GM12878 (cell line): Measurements from ENCODE around the gene VWA5B2. TPM values are rescaled to one million over a fixed set of nuclear protein-coding genes. Genes with fewer than 3 reads are reported as not detected.

Experiments
- CEBPB ChIP-seq, 2 experiments: fragments of 150-350 bp in 1 of 2; IDR thresholded peaks; 2 replicates each; pipeline ENCODE4 v1.6.1; 2012 to 2014; ENCODE audit warnings: low read depth in 2 of 2, low read length in 2 of 2, borderline replicate concordance in 1 of 2, inconsistent platforms in 1 of 2
- CREM ChIP-seq: IDR thresholded peaks from 2 replicates; pipeline ENCODE4 v1.6.1; 2014; ENCODE audit warnings: antibody characterized with exemption, low read depth
- RAD21 ChIP-seq: IDR thresholded peaks from 2 replicates; pipeline ENCODE4 v1.6.1; 2011; ENCODE audit warnings: mild to moderate bottlenecking, low read depth, low read length, moderate library complexity; ENCODE audit not compliant: insufficient read depth
- STAT1 ChIP-seq: fragments of 450-650 bp; conservative IDR thresholded peaks from 2 replicates; pipeline ENCODE4 v1.6.1; 2014; ENCODE audit warnings: antibody characterized with exemption, mild to moderate bottlenecking
- STAT3 ChIP-seq: IDR thresholded peaks from 2 replicates; pipeline ENCODE4 v1.6.1; 2011; ENCODE audit warnings: low read depth, low read length, improper control_type of control experiment
- ZZZ3 ChIP-seq: IDR thresholded peaks from 2 replicates; pipeline ENCODE4 v1.6.1; 2011; ENCODE audit warnings: low read depth; ENCODE audit not compliant: control insufficient read depth, insufficient read length
- polyA plus RNA-seq, 11 experiments: library from polyadenylated mRNA; depleted of rRNA in 4 of 11; unstranded in 6 of 11; stranded (reverse) in 5 of 11; fragments of >200 nt; fragmentation: Nextera tagmentation in 4 of 11; fragmentation: Illumina TruSeq in 1 of 11; extraction: Ambion mirVana in 4 of 11; extraction: Trizol in 1 of 11; gene quantifications; 1 replicate in 1 of 11; 2 replicates in 10 of 11; pipeline versions ENCODE4 v1.2.1 to v1.2.3, GENCODE V29; 2011 to 2016; ENCODE audit warnings: inconsistent platforms in 2 of 11, missing spikeins in 2 of 11, low read depth in 1 of 11
- total RNA-seq, 4 experiments: library from RNA; depleted of rRNA in 3 of 4; stranded (reverse); fragments of >200 nt in 3 of 4; fragmentation: Illumina TruSeq in 1 of 4; extraction: Trizol in 1 of 4; gene quantifications; 2 replicates each; pipeline versions ENCODE4 v1.2.1 to v1.2.3, GENCODE V29; 2013 to 2021
- TF ChIP-seq, protein P1 (sequence below): IDR thresholded peaks from 2 replicates; pipeline ENCODE4 v1.6.1; 2012; ENCODE audit warnings: mild to moderate bottlenecking, low read depth, low read length
- TF ChIP-seq, protein P2 (sequence below): fragments of 450-650 bp; conservative IDR thresholded peaks from 2 replicates; pipeline ENCODE4 v1.6.1; 2017; ENCODE audit warnings: mild to moderate bottlenecking, moderate library complexity
- TF ChIP-seq, protein P3 (sequence below): IDR thresholded peaks from 2 replicates; pipeline ENCODE4 v1.6.1; 2011; ENCODE audit warnings: borderline replicate concordance, low read depth, mild to moderate bottlenecking, moderate library complexity, mixed read lengths, low read length; ENCODE audit not compliant: insufficient read depth; ENCODE audit errors: extremely low read length
- TF ChIP-seq, protein P4 (sequence below): IDR thresholded peaks from 2 replicates; pipeline ENCODE4 v1.6.1; 2012; ENCODE audit warnings: low read length, inconsistent platforms
- TF ChIP-seq, protein P5 (sequence below): IDR thresholded peaks from 2 replicates; pipeline ENCODE4 v1.6.1; 2012; ENCODE audit warnings: low read depth, low read length, improper control_type of control experiment
- TF ChIP-seq, protein P6 (sequence below): fragments of 150-350 bp; IDR thresholded peaks from 2 replicates; pipeline ENCODE4 v1.6.1; 2016; ENCODE audit warnings: low read depth, low read length
- TF ChIP-seq, protein P7 (sequence below): fragments of 450-650 bp; IDR thresholded peaks from 2 replicates; pipeline ENCODE4 v1.6.1; 2014; ENCODE audit warnings: mild to moderate bottlenecking

The VWA5B2 gene
- total and polyA plus RNA-seq, 10 of the 15 experiments (the other 5 are each of a cell fraction or from before 2014, with no cell fraction given) = 0.03 to 0.09 TPM; not detected in 8

DNA sequence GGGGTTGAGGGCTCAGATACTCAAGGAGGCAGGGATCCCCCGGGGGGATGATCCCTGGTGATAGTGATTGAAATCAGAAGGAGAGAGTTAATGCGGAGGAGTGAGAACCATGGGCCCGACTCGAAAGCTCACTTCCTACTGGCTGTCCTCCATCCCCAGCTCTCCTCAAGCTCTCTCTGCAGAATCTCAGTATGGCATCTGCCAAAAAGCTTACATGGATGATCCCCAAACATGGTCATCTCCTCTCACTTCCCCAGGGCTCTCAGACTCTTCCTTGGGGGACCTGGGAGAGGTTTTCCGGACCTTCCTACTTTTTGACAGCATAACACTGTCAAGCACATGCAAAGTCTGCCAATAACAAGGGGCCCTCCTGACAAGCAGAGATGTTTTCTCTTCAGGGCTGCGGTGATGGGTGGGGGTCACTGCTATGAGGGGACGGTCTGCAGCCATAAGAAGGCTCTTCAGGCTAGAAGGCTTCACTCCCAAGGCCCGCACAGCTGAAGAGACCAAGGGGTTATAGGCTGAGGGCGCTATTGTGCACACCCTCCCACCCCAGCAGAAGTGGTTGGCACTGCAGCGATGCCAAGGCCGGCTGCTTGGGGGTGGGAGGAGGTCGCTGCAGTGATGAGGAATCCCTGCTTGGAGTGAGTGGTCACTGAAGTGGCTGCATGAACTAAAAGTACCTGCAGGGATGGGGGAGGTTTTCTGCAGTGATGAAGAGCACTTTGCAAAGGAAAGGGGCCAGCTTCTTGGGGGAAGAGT is 828 bp upstream of the VWA5B2 start (continued):
- TF ChIP-seq, protein P1, sequence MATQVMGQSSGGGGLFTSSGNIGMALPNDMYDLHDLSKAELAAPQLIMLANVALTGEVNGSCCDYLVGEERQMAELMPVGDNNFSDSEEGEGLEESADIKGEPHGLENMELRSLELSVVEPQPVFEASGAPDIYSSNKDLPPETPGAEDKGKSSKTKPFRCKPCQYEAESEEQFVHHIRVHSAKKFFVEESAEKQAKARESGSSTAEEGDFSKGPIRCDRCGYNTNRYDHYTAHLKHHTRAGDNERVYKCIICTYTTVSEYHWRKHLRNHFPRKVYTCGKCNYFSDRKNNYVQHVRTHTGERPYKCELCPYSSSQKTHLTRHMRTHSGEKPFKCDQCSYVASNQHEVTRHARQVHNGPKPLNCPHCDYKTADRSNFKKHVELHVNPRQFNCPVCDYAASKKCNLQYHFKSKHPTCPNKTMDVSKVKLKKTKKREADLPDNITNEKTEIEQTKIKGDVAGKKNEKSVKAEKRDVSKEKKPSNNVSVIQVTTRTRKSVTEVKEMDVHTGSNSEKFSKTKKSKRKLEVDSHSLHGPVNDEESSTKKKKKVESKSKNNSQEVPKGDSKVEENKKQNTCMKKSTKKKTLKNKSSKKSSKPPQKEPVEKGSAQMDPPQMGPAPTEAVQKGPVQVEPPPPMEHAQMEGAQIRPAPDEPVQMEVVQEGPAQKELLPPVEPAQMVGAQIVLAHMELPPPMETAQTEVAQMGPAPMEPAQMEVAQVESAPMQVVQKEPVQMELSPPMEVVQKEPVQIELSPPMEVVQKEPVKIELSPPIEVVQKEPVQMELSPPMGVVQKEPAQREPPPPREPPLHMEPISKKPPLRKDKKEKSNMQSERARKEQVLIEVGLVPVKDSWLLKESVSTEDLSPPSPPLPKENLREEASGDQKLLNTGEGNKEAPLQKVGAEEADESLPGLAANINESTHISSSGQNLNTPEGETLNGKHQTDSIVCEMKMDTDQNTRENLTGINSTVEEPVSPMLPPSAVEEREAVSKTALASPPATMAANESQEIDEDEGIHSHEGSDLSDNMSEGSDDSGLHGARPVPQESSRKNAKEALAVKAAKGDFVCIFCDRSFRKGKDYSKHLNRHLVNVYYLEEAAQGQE = no peak
- TF ChIP-seq, protein P2, sequence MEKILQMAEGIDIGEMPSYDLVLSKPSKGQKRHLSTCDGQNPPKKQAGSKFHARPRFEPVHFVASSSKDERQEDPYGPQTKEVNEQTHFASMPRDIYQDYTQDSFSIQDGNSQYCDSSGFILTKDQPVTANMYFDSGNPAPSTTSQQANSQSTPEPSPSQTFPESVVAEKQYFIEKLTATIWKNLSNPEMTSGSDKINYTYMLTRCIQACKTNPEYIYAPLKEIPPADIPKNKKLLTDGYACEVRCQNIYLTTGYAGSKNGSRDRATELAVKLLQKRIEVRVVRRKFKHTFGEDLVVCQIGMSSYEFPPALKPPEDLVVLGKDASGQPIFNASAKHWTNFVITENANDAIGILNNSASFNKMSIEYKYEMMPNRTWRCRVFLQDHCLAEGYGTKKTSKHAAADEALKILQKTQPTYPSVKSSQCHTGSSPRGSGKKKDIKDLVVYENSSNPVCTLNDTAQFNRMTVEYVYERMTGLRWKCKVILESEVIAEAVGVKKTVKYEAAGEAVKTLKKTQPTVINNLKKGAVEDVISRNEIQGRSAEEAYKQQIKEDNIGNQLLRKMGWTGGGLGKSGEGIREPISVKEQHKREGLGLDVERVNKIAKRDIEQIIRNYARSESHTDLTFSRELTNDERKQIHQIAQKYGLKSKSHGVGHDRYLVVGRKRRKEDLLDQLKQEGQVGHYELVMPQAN = no peak
- TF ChIP-seq CREM (no peak), STAT1 (no peak), STAT3 (no peak), RAD21 (no peak), CEBPB (IDR thresholded peaks at IDR 0.05; ENCODE audit: borderline replicate concordance in 1 of 2, low read depth in 2 of 2, low read length in 2 of 2) (no peak), ZZZ3 (no peak)
- TF ChIP-seq, protein P3, sequence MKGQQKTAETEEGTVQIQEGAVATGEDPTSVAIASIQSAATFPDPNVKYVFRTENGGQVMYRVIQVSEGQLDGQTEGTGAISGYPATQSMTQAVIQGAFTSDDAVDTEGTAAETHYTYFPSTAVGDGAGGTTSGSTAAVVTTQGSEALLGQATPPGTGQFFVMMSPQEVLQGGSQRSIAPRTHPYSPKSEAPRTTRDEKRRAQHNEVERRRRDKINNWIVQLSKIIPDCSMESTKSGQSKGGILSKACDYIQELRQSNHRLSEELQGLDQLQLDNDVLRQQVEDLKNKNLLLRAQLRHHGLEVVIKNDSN = no peak
- TF ChIP-seq, protein P4, sequence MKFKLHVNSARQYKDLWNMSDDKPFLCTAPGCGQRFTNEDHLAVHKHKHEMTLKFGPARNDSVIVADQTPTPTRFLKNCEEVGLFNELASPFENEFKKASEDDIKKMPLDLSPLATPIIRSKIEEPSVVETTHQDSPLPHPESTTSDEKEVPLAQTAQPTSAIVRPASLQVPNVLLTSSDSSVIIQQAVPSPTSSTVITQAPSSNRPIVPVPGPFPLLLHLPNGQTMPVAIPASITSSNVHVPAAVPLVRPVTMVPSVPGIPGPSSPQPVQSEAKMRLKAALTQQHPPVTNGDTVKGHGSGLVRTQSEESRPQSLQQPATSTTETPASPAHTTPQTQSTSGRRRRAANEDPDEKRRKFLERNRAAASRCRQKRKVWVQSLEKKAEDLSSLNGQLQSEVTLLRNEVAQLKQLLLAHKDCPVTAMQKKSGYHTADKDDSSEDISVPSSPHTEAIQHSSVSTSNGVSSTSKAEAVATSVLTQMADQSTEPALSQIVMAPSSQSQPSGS = no peak
- TF ChIP-seq, protein P5, sequence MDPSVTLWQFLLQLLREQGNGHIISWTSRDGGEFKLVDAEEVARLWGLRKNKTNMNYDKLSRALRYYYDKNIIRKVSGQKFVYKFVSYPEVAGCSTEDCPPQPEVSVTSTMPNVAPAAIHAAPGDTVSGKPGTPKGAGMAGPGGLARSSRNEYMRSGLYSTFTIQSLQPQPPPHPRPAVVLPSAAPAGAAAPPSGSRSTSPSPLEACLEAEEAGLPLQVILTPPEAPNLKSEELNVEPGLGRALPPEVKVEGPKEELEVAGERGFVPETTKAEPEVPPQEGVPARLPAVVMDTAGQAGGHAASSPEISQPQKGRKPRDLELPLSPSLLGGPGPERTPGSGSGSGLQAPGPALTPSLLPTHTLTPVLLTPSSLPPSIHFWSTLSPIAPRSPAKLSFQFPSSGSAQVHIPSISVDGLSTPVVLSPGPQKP = no peak
- TF ChIP-seq, protein P6, sequence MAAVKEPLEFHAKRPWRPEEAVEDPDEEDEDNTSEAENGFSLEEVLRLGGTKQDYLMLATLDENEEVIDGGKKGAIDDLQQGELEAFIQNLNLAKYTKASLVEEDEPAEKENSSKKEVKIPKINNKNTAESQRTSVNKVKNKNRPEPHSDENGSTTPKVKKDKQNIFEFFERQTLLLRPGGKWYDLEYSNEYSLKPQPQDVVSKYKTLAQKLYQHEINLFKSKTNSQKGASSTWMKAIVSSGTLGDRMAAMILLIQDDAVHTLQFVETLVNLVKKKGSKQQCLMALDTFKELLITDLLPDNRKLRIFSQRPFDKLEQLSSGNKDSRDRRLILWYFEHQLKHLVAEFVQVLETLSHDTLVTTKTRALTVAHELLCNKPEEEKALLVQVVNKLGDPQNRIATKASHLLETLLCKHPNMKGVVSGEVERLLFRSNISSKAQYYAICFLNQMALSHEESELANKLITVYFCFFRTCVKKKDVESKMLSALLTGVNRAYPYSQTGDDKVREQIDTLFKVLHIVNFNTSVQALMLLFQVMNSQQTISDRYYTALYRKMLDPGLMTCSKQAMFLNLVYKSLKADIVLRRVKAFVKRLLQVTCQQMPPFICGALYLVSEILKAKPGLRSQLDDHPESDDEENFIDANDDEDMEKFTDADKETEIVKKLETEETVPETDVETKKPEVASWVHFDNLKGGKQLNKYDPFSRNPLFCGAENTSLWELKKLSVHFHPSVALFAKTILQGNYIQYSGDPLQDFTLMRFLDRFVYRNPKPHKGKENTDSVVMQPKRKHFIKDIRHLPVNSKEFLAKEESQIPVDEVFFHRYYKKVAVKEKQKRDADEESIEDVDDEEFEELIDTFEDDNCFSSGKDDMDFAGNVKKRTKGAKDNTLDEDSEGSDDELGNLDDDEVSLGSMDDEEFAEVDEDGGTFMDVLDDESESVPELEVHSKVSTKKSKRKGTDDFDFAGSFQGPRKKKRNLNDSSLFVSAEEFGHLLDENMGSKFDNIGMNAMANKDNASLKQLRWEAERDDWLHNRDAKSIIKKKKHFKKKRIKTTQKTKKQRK = no peak
- TF ChIP-seq, protein P7, sequence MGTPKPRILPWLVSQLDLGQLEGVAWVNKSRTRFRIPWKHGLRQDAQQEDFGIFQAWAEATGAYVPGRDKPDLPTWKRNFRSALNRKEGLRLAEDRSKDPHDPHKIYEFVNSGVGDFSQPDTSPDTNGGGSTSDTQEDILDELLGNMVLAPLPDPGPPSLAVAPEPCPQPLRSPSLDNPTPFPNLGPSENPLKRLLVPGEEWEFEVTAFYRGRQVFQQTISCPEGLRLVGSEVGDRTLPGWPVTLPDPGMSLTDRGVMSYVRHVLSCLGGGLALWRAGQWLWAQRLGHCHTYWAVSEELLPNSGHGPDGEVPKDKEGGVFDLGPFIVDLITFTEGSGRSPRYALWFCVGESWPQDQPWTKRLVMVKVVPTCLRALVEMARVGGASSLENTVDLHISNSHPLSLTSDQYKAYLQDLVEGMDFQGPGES = no peak
